HG03469 (cell line): ENCODE measurements around the gene GOT1.

Source experiments
- ATAC-seq: cut with Tn5 transposase; IDR thresholded peaks from one replicate; pipeline ENCODE4 v1.9.1; 2021; ENCODE audit warnings: mild to moderate bottlenecking, moderate library complexity, moderate number of reproducible peaks; ENCODE audit not compliant: unreplicated experiment

GOT1 gene

DNA sequence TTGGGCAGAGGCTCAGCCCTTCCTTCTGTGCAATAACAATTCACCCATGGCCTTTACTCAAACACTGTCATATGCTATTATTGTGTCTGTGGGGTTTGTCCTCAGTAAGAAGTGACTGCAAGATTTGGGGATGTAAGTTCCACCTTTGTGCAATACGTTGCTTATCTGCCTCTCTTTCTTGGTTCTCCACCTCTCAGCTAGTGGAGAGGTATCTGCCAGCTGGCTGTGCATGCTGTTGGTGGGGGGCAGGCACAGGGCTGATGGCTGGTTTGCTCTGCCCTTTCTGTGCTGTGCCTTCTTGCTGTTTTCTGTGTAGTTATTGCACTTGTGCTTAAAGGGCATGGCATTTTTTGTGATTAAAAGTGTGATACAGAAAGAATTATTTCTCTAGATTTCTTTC lies 65.1 kb downstream of the GOT1 start:
- no peak for ATAC-seq

GRCh38 chr10:99364125-99364524 lies 66.3 kb downstream of the GOT1 start:
- ATAC-seq = no peak

DNA sequence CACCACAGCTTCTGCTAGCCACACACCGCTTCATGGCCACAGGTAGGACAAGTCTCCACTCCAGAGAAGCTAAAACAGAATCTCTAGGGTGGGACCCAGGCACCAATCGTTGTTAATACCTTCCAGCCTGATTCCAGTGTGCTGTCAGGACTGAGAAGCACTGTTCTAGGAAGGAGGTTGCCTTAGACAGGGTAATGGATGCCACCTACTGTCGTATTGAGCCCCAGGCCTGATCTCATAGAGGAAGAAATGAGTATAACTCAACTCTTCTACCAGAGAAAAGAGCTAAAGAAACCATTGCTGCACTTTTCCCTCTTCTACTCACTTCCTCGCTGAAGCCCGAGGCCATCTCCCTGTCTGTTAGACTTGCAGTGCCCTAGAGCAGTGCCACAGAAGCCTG lies 69.5 kb downstream of the GOT1 start:
- no peak for ATAC-seq

DNA sequence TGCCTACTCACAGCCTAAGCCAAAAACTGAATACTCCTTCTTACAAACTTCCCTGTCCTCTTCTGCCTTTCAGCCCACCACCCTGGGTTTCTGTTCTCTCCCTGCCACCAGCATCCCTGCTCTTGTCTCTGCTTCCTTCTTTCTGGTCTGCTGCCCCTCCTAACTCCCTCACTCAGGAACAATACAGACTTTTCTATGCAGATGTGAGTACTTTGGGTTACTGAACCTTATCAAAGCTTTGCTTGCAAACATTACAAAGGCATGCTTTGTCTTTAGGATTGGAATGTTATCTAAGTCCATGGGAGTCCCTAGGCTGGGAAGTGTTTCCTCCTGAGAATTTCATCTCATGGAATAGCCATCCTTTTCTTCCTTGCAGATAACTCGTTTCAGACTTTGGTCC lies 72.3 kb downstream of the GOT1 start:
- no peak for ATAC-seq

DNA sequence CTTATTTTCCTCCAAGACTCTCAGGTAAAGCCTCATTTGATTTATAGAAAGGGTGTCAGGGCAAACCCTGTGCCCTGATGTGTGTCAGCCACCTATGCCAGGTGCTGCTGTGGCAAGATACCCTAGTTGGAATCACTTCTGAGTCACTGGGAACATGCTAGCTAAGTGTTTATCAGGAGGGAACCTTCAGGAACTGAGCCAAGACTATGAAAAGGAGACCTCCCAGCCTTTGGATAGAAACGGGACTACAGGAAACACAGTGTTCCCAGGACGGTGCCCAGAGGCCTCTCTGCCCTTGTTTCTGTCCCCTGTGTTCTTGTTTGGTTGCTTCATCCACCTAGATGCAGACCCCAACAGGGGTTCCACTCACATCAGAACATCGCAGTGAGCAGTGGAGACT lies 72.7 kb downstream of the GOT1 start:
- no peak for ATAC-seq

GRCh38 chr10:99353182-99353581 lies 77.2 kb downstream of the GOT1 start:
- no peak for ATAC-seq

DNA sequence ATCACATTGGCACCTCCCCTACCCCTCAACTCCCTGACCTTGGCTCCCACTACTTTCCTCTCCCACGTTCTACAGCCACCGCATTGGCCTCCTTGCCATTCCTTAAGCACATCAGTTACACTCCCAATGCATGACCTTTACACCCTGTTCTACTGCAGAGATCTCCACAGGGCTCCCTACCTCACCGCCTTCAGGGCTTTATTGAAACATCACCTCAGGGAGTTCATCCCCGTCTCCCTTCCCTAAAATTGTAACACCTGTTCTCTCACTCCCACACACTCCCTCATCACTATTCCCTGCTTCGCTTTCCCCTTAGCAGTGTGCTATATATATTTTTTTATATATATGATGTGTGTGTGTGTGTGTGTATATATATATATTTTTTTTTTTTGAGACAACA lies 82.8 kb downstream of the GOT1 start:
- ATAC-seq = no peak
